Measurements from ENCODE around the gene EDA.

- TF ChIP-seq POLR2AphosphoS5 (IDR thresholded peaks at IDR 0.05) = no peak
- no peak for TF ChIP-seq CTCF (IDR thresholded peaks at IDR 0.05)
Observed at GRCh38 chrX:69748055-69748454, 132.1 kb downstream of the EDA start.
